ENCODE results near the gene PAQR4. TPM values are rescaled to one million over a fixed set of nuclear protein-coding genes. Genes with fewer than 3 reads are reported as not detected.
A peak's percentile ranks its signal among the peaks of the same experiment; 100 is the strongest.
"Not testable (repeated sequence)": the region's sequence is repeated elsewhere in the genome, so short reads cannot be mapped to it uniquely, and the experiment has no call there.

PAQR4 gene
- total and polyA plus RNA-seq, 2 of the 13 experiments (the other 11 are each of a cell fraction or from before 2014, with no cell fraction given): 15.9 to 24.8 TPM

DNA sequence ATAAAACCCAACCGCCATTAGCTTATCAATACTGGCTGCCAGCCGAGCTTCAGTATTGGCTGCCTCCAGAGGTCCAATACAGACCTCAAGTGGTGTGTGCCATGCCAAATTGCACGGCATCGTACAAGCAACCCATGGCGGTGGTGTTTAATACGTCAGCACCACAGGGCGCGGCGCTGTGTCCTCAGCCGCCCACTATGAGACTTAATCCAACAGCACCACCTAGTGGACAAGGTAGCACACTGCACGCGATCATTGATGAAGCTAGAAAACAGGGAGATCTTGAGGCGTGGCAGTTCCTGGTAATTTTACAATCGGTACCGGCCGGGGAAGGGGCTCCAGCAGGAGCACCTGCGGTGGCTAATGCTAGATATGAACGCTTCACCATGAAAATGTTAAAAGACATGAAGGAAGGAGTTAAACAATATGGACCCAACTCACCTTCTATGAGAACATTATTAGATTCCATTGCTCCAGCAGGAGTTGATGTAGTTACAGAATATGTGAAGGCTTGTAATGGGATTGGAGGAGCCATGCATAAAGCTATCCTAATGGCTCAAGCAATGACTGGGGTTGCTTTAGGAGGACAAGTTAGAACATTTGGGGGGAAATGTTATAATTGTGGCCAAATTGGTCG lies 42.0 kb upstream of the PAQR4 start (continued):
- TF ChIP-seq, protein P1, sequence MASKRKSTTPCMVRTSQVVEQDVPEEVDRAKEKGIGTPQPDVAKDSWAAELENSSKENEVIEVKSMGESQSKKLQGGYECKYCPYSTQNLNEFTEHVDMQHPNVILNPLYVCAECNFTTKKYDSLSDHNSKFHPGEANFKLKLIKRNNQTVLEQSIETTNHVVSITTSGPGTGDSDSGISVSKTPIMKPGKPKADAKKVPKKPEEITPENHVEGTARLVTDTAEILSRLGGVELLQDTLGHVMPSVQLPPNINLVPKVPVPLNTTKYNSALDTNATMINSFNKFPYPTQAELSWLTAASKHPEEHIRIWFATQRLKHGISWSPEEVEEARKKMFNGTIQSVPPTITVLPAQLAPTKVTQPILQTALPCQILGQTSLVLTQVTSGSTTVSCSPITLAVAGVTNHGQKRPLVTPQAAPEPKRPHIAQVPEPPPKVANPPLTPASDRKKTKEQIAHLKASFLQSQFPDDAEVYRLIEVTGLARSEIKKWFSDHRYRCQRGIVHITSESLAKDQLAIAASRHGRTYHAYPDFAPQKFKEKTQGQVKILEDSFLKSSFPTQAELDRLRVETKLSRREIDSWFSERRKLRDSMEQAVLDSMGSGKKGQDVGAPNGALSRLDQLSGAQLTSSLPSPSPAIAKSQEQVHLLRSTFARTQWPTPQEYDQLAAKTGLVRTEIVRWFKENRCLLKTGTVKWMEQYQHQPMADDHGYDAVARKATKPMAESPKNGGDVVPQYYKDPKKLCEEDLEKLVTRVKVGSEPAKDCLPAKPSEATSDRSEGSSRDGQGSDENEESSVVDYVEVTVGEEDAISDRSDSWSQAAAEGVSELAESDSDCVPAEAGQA (IDR thresholded peaks at IDR 0.05; ENCODE audit: low read depth): peak; percentile 79
- TF ChIP-seq, protein P1 (CRISPR knock-in tag; IDR thresholded peaks at IDR 0.05; ENCODE audit: borderline replicate concordance): no peak
- TF ChIP-seq, protein P2, sequence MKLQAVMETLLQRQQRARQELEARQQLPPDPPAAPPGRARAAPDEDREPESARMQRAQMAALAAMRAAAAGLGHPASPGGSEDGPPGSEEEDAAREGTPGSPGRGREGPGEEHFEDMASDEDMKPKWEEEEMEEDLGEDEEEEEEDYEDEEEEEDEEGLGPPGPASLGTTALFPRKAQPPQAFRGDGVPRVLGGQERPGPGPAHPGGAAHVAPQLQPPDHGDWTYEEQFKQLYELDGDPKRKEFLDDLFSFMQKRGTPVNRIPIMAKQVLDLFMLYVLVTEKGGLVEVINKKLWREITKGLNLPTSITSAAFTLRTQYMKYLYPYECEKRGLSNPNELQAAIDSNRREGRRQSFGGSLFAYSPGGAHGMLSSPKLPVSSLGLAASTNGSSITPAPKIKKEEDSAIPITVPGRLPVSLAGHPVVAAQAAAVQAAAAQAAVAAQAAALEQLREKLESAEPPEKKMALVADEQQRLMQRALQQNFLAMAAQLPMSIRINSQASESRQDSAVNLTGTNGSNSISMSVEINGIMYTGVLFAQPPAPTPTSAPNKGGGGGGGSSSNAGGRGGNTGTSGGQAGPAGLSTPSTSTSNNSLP (IDR thresholded peaks at IDR 0.05; ENCODE audit: low read depth, low read length): peak; percentile 65
- TF ChIP-seq XRCC5 (optimal IDR thresholded peaks at IDR 0.05; ENCODE audit: low read length) (peak; percentile 72), PITX1 (CRISPR knock-in tag; IDR thresholded peaks at IDR 0.05) (peak; percentile 51; the same call in 1 of the 2 replicates), REPIN1 (CRISPR knock-in tag; IDR thresholded peaks at IDR 0.05; ENCODE audit: borderline replicate concordance, low read depth) (no peak), MXD4 (CRISPR knock-in tag; IDR thresholded peaks at IDR 0.05) (no peak), SALL1 (CRISPR knock-in tag; IDR thresholded peaks at IDR 0.05) (peak; percentile 53; the same call in 1 of the 2 replicates)
- TF ChIP-seq, protein P3, sequence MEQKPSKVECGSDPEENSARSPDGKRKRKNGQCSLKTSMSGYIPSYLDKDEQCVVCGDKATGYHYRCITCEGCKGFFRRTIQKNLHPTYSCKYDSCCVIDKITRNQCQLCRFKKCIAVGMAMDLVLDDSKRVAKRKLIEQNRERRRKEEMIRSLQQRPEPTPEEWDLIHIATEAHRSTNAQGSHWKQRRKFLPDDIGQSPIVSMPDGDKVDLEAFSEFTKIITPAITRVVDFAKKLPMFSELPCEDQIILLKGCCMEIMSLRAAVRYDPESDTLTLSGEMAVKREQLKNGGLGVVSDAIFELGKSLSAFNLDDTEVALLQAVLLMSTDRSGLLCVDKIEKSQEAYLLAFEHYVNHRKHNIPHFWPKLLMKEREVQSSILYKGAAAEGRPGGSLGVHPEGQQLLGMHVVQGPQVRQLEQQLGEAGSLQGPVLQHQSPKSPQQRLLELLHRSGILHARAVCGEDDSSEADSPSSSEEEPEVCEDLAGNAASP (CRISPR knock-in tag; IDR thresholded peaks at IDR 0.05; ENCODE audit: borderline replicate concordance): peak; percentile 63; the same call in 1 of the 2 replicates
- TF ChIP-seq, protein P4, sequence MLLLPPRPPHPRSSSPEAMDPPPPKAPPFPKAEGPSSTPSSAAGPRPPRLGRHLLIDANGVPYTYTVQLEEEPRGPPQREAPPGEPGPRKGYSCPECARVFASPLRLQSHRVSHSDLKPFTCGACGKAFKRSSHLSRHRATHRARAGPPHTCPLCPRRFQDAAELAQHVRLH (CRISPR knock-in tag; IDR thresholded peaks at IDR 0.05; ENCODE audit: borderline replicate concordance, low read depth): no peak
- TF ChIP-seq, protein P5, sequence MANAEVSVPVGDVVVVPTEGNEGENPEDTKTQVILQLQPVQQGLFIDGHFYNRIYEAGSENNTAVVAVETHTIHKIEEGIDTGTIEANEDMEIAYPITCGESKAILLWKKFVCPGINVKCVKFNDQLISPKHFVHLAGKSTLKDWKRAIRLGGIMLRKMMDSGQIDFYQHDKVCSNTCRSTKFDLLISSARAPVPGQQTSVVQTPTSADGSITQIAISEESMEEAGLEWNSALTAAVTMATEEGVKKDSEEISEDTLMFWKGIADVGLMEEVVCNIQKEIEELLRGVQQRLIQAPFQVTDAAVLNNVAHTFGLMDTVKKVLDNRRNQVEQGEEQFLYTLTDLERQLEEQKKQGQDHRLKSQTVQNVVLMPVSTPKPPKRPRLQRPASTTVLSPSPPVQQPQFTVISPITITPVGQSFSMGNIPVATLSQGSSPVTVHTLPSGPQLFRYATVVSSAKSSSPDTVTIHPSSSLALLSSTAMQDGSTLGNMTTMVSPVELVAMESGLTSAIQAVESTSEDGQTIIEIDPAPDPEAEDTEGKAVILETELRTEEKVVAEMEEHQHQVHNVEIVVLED (CRISPR knock-in tag; IDR thresholded peaks at IDR 0.05; ENCODE audit: borderline replicate concordance): no peak

DNA sequence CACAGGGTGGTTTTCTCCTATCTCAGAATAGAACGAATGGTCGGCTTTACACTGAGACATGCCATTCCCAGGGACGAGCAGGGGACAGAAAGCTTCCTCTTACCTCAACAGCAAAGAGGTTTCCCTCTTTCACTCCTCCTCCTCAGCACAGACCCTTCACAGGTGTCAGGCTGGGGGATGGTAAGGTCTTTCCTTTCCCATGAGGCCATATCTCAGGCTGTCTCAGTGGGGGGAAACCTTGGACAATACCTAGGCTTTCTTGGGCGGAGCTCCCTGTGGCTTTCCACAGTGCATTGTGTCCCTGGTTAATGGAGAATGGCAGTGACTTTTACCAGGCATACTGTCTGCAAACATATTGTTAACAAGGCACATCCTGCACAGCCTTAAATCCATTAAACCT lies 41.0 kb upstream of the PAQR4 start:
- H3K27ac ChIP-seq (ENCODE audit: extremely low read length, insufficient read depth, low read length); H3K4me2 ChIP-seq (ENCODE audit: low read depth, low read length); BruUV-seq (replicated peaks); FAIRE-seq; intact Hi-C loops (cut with micrococcal nuclease; ENCODE audit: unreplicated experiment); H3K9ac ChIP-seq (ENCODE audit: insufficient read depth, low read depth, low read length); H4K20me1 ChIP-seq (ENCODE audit: insufficient read depth, low read length); in situ Hi-C loops (cut with HindIII; ENCODE audit: extremely low pct_ligation_motif_present, low pct_unique_long_range_greater_than_20kb); H3K27me3 ChIP-seq (ENCODE audit: control insufficient read depth in 1 of 2, insufficient read depth in 2 of 2, low read length in 2 of 2); H2AFZ ChIP-seq (ENCODE audit: low read length); POLR2A ChIA-PET; H3K79me2 ChIP-seq (ENCODE audit: insufficient read depth, low read length); CTCF ChIA-PET (ENCODE audit: low intra/inter-chr PET ratio, low total read pairs); ATAC-seq; H3K4me1 ChIP-seq (ENCODE audit: insufficient read depth, low read length); DNase-seq (ENCODE audit: low spot score); H3K4me3 ChIP-seq (replicated peaks in 1 of 3; ENCODE audit: insufficient read depth in 1 of 3, low read depth in 2 of 3, low read length in 3 of 3); H3K9me3 ChIP-seq (ENCODE audit: low read length); H3K36me3 ChIP-seq (replicated peaks in 1 of 2; ENCODE audit: control insufficient read depth in 1 of 2, insufficient read depth in 2 of 2, low read length in 2 of 2): not testable (repeated sequence)
- WGBS (ENCODE audit: low lambda C conversion rate): 87% methylated on average over 3 of the region's 4 CpGs
